Activated CD8-positive, alpha-beta memory T cell treated with anti-CD3 and anti-CD28 coated beads, Interleukin-2, amount 10 ng/mL, durations not matched to agents 7 days and 5 days (primary cell): ENCODE data around the gene SHISA9. TPM values are rescaled to one million over a fixed set of nuclear protein-coding genes. Genes with fewer than 3 reads are reported as not detected.

Experiments used
- ATAC-seq: fragments of 150-1000 bp; cut with Tn5 transposase; one replicate; pipeline ENCODE4 v1.10.0; 2021; ENCODE audit warnings: moderate library complexity
- CTCF ChIA-PET: fragments of 350-600 bp; sonication (Branson Sonifier 250); formaldehyde crosslinking; loops from one replicate; lab custom pipeline; 2021; ENCODE audit warnings: antibody characterized with exemption; lab: Charles Lee
- DNase-seq: peaks from one replicate; pipeline ENCODE4 v3.0.0-alpha.2; 2020
- H3K27ac Mint-ChIP-seq: one replicate; pipeline ENCODE4 v1.8.0; 2021; ENCODE audit warnings: mild to moderate bottlenecking, mixed read lengths
- H3K27me3 Mint-ChIP-seq: one replicate; pipeline ENCODE4 v1.8.0; 2021; ENCODE audit warnings: mixed read lengths
- H3K36me3 Mint-ChIP-seq: one replicate; pipeline ENCODE4 v1.8.0; 2021; ENCODE audit warnings: mild to moderate bottlenecking, mixed read lengths
- H3K4me1 Mint-ChIP-seq: one replicate; pipeline ENCODE4 v1.8.0; 2021; ENCODE audit warnings: mixed read lengths
- H3K4me3 Mint-ChIP-seq: one replicate; pipeline ENCODE4 v1.8.0; 2021; ENCODE audit warnings: mild to moderate bottlenecking, moderate library complexity, mixed read lengths
- H3K9me3 Mint-ChIP-seq: one replicate; pipeline ENCODE4 v1.8.0; 2022; ENCODE audit warnings: low read depth, mixed read lengths
- total RNA-seq, 2 experiments: library from RNA; stranded (reverse); gene quantifications; one replicate each; pipeline ENCODE4 v1.2.3, GENCODE V29; 2021

Gene SHISA9
- total RNA-seq, 2 experiments from 2014 or later = 0.21 TPM; not detected in 1

DNA sequence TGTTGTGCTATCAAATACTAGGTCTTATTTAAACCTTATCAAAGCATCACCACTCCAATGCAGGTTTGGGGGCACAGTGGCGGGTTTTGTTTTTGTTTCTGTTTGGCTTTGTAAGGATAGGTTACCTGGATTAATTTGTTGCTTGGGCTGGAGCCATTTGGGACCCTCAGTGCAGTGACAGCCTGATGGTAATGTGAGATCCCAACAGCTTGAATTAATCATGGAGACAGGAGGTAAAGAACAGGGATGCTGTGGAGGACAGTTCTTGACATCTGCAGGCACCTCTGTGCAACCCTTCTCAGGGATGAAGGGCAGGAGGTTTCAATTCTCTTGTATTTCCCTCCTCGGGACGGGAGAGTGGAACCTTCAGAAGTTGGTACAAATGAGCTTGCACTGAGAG, 40.5 kb downstream of the SHISA9 start:
- CTCF ChIA-PET = no interaction called here
- Mint-ChIP-seq H3K36me3 (no peaks in the 10 kb centered on the region), H3K27ac (no peak overlapping the region), H3K9me3 (no peaks in the 10 kb centered on the region), H3K4me1 (no peaks in the 10 kb centered on the region), H3K4me3 (no peak overlapping the region), H3K27me3 (no peaks in the 10 kb centered on the region)
- DNase-seq (no peak), ATAC-seq (no peak)

DNA sequence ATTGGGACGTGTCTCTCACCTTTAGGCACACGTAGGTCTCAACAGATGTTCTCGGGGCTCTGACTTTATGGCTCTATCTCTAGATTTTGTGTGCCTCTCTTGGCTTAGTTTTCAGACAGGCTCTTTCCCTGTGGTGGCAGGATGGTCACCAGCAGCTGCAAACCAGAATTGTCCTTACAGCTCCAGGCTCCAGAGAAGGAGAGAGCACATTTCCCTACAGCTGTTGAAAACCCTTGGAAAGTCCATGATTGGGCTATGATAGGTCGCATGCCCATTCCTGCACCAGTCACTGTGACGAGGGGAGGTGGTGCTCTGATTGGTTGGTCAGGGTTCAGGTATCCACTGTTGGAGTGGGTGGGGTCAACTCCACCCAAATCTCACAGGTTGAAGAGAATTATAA, 41.5 kb downstream of the SHISA9 start:
- H3K36me3 Mint-ChIP-seq = no peaks in the 10 kb centered on the region
- ATAC-seq (no peak), DNase-seq (no peak)
- no peaks in the 10 kb centered on the region for H3K27me3 Mint-ChIP-seq
- H3K9me3 Mint-ChIP-seq = no peaks in the 10 kb centered on the region
- no peaks in the 10 kb centered on the region for H3K4me1 Mint-ChIP-seq
- no peak overlapping the region for H3K27ac Mint-ChIP-seq
- no peak overlapping the region for H3K4me3 Mint-ChIP-seq
- CTCF ChIA-PET = no interaction called here

DNA sequence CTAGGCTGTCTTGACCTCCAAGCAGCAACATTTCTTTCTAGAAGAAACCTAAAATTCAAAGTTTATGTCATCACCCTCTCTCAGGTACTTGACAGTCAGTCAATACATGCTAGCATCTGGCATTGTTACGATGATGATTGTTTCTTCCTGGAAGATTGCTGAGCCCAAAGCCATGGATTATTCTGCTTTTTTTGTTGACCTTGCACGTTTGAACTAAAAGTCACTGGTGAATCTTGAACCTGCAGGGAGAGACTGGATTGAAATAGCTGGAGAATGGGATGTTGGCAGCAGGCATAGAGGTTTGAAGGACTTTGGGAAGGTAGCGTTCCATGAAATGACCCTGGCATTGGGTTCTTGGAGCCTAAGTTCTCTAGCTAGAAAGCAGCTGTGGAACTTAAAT, 42.9 kb downstream of the SHISA9 start:
- ATAC-seq (no peak), DNase-seq (no peak)
- Mint-ChIP-seq H3K4me3 (no peak overlapping the region), H3K27ac (no peak overlapping the region), H3K9me3 (no peaks in the 10 kb centered on the region), H3K36me3 (no peaks in the 10 kb centered on the region), H3K4me1 (no peaks in the 10 kb centered on the region), H3K27me3 (no peaks in the 10 kb centered on the region)
- CTCF ChIA-PET = no interaction called here

DNA sequence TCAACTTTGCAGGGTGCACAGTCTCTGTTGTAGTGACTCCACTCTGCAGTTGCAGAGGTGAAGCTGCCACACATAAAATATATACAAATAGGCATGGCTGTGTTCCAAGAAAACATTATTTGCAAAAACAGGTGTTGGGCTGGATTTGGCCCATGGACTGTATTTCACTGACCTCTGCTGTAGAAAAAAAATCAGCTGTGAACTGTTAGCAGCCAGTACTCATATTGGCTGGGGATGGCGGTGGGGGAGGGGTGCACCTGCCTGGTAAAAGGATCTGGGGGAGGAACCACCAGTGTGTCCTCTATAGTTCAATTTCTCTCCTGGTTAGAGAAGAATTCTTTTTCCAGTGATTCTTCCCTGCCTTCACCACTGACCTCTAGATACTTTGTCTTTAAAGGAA, 50.0 kb downstream of the SHISA9 start:
- no peak overlapping the region for H3K4me3 Mint-ChIP-seq
- CTCF ChIA-PET = no interaction called here
- no peaks in the 10 kb centered on the region for H3K4me1 Mint-ChIP-seq
- no peaks in the 10 kb centered on the region for H3K9me3 Mint-ChIP-seq
- H3K27me3 Mint-ChIP-seq = no peaks in the 10 kb centered on the region
- H3K27ac Mint-ChIP-seq = no peak overlapping the region
- DNase-seq = no peak
- no peak for ATAC-seq
- no peaks in the 10 kb centered on the region for H3K36me3 Mint-ChIP-seq

DNA sequence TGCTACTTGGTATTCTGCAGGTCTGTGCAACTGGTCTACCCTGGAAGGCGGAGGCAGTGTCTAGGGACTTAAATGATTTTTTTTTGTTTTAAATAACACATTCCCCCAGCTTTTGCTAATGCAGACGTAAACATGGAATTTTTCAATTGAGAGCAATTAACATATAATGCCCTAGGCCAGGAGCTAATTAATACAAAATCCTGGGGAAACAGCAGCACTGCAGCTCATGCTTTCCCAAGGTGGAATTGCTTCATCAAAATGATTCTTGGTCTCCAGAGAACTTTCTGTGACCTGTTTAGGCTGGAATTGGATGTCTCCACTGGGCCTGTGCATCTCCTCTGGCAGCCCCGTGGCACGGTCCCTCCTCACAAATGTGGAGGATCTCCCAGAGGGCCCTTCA, 50.6 kb downstream of the SHISA9 start:
- Mint-ChIP-seq H3K4me3 (no peak overlapping the region), H3K27ac (no peak overlapping the region), H3K36me3 (no peaks in the 10 kb centered on the region), H3K9me3 (no peaks in the 10 kb centered on the region), H3K27me3 (no peaks in the 10 kb centered on the region), H3K4me1 (no peaks in the 10 kb centered on the region)
- CTCF ChIA-PET = no interaction called here
- no peak for ATAC-seq
- no peak for DNase-seq

DNA sequence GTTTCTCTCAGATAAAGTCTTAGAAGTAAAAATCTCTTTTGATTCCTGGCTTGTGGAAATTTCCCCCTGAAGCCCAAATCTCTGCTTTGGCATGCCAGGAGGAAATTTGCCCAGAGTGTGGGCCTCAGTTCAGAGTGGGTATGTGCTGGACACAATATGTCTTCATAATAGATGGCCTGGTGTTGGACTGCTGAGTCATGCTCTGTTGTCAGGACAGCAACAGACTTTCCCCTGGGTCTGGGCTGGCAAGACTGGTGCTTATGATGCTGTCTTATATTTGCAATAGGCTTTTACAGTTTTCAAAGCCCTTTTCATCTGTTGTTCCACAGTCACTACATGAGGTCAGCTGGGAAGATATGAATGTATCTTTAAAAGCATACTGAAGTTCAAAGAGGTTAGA, 57.0 kb downstream of the SHISA9 start:
- DNase-seq (no peak), ATAC-seq (no peak)
- no peaks in the 10 kb centered on the region for H3K4me1 Mint-ChIP-seq
- CTCF ChIA-PET = no interaction called here
- H3K4me3 Mint-ChIP-seq = no peak overlapping the region
- H3K36me3 Mint-ChIP-seq = no peaks in the 10 kb centered on the region
- no peak overlapping the region for H3K27ac Mint-ChIP-seq
- H3K9me3 Mint-ChIP-seq = peaks cover 6% of the 10 kb centered on the region
- H3K27me3 Mint-ChIP-seq = no peaks in the 10 kb centered on the region

DNA sequence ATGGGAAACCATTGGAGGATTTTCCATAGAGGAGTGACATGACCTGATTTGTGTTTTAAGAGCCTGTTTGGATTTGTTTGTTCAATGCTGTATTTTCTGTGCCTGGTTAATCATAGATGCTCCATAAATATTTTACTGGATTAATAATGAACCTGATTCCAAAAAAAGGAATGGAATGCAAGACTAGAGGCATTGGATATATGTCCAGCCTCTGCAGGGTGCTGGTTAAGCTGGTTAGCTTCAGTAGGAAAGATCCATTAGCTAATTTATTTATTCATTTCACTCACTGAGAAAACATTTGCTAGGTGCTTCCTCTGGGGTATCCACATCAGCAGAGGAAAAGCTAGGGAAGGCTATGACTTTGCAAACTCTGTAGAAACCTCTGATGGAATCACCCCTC, 57.7 kb downstream of the SHISA9 start:
- CTCF ChIA-PET = no interaction called here
- Mint-ChIP-seq H3K27me3 (no peaks in the 10 kb centered on the region), H3K9me3 (peaks cover 6% of the 10 kb centered on the region), H3K4me1 (no peaks in the 10 kb centered on the region), H3K4me3 (no peak overlapping the region), H3K27ac (no peak overlapping the region), H3K36me3 (no peaks in the 10 kb centered on the region)
- DNase-seq (no peak), ATAC-seq (no peak)

DNA sequence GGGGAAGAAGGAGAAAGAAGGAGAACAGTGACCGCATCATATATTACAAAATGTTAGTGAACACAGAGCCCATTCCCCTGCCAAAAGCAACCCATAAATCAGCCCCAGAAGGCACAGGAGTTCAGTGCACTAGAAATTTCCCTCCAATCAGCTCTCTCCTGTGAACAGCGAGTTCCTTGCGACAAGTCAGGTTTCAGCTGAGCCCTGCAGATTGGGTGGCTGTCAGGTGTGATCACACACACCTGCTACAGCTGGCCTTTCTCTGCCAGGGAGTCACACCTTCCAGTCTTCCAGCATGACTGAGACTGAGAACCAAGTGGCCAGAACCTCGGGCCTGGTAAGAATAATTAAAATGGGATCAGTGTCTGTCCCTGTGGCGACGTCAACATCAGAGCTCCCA, 60.2 kb downstream of the SHISA9 start:
- Mint-ChIP-seq H3K36me3 (no peaks in the 10 kb centered on the region), H3K27me3 (no peaks in the 10 kb centered on the region), H3K27ac (no peak overlapping the region), H3K4me3 (no peak overlapping the region), H3K4me1 (no peaks in the 10 kb centered on the region), H3K9me3 (peaks cover 6% of the 10 kb centered on the region)
- CTCF ChIA-PET = no interaction called here
- no peak for DNase-seq
- ATAC-seq = no peak

DNA sequence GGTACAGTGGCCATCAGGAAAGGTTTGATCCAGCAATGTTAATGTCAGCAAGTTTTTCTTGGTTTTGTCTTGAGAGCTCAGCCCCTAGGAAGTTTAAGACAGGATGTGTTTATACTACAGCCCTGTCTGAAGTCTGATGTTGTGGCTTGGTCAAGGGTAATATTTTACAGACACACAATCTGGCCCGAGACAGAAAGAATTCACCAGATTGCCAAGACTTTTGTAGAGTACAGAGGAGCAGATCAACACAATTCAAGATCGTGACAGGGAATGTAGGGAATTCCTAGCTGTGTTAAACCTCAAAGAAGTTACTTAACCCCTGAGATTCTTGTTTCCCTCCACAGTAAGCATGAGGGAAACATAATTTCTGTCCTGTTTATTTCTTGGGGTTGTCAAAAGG, 63.1 kb downstream of the SHISA9 start:
- H3K36me3 Mint-ChIP-seq = no peaks in the 10 kb centered on the region
- no peak for ATAC-seq
- H3K27me3 Mint-ChIP-seq = no peaks in the 10 kb centered on the region
- no peak overlapping the region for H3K4me3 Mint-ChIP-seq
- H3K4me1 Mint-ChIP-seq = no peaks in the 10 kb centered on the region
- peaks cover 6% of the 10 kb centered on the region for H3K9me3 Mint-ChIP-seq
- DNase-seq = no peak
- no peak overlapping the region for H3K27ac Mint-ChIP-seq
- CTCF ChIA-PET = no interaction called here

DNA sequence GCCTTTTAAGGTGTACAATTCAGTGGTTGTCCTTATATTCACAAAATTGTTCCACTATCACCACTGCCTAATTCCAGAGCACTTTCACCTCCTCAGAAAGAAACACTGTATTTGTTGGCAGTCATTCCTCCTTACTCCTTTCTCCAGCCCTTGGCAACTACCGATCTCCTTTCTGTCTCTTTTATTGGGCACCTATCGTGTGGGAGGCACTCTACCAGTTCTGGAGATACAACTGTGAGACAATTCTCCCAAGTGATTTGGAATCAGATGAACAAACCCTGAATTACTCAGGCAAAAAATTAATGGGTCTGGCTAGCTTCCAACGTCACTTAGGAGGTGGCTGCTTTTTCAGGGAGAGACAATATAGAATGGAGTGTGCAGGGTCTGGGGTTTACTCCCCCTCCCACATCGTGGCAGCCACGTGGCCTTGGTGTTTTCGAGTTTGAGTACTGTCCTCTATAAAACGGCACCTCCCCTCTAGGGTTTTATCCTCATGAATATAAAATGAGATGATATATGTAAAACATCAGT, 63.9 kb downstream of the SHISA9 start:
- Mint-ChIP-seq H3K36me3 (no peaks in the 10 kb centered on the region), H3K4me3 (no peak overlapping the region), H3K27me3 (no peaks in the 10 kb centered on the region), H3K27ac (no peak overlapping the region), H3K4me1 (no peaks in the 10 kb centered on the region), H3K9me3 (peaks cover 6% of the 10 kb centered on the region)
- no peak for ATAC-seq
- CTCF ChIA-PET = no interaction called here
- DNase-seq = no peak

DNA sequence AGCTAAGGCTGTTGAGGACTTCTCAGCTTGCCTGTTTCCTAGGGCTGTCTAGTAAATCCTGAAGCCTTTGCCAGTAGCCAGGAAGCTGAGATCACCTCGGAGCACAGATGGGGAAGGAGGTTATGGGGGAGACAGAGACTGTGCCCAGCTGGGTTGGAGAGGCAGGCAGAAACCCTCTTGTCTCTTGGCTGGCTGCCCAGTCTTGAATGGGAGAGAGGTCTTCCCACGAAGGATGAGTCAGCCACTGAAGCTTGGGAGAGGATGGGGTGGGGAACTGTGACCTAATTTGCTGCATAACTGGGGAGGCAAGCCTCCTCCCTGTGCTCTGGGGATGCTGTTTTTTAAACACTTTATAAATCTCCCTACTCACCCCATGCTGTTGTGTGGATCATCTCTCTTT, 69.8 kb downstream of the SHISA9 start:
- no peaks in the 10 kb centered on the region for H3K36me3 Mint-ChIP-seq
- CTCF ChIA-PET = no interaction called here
- H3K27ac Mint-ChIP-seq = no peak overlapping the region
- no peaks in the 10 kb centered on the region for H3K9me3 Mint-ChIP-seq
- no peaks in the 10 kb centered on the region for H3K4me1 Mint-ChIP-seq
- ATAC-seq (no peak), DNase-seq (no peak)
- H3K4me3 Mint-ChIP-seq = no peak overlapping the region
- H3K27me3 Mint-ChIP-seq = no peaks in the 10 kb centered on the region

DNA sequence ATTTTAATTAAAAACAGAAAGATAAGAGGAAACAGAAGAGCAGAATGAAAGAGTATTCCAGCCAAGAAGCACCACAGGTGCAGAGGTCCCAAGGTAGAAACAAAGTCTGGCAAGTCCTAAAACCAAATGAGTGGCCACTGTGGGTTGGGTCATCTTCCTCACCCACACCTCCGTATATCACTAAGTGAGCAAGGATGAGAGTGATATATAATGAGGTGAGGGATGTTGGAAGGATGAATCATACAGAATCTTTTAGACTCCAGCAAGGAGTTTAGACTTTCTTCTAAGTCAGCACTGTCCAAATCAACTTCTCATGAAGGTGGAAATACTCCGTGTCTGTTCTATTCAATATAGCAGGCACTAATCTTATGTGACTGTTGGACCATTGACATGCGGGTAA, 70.8 kb downstream of the SHISA9 start:
- no peak for DNase-seq
- Mint-ChIP-seq H3K4me1 (no peaks in the 10 kb centered on the region), H3K27me3 (no peaks in the 10 kb centered on the region), H3K4me3 (no peak overlapping the region), H3K9me3 (no peaks in the 10 kb centered on the region), H3K36me3 (no peaks in the 10 kb centered on the region), H3K27ac (no peak overlapping the region)
- CTCF ChIA-PET = no interaction called here
- ATAC-seq = no peak

DNA sequence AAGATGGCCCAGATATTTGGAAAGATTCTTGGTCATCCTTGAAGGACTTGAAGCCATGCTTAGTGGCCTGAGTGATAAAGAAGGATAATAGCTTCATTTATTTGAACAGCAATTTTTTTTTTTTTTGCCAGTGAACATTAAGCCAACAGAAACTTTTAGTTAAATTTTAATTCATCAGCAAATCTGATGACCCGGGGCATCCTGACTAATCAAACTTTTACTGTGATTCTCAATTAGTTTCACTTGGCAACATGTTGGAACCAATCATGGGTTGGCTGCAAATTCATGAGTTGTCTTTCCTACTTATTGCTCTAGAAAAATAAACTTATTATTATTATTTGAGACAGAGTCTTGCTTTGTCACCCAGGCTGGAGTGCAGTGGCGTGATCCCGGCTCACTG, 74.4 kb downstream of the SHISA9 start:
- no peaks in the 10 kb centered on the region for H3K4me1 Mint-ChIP-seq
- H3K27me3 Mint-ChIP-seq = no peaks in the 10 kb centered on the region
- CTCF ChIA-PET = no interaction called here
- no peaks in the 10 kb centered on the region for H3K36me3 Mint-ChIP-seq
- DNase-seq (no peak), ATAC-seq (no peak)
- H3K27ac Mint-ChIP-seq = no peak overlapping the region
- H3K4me3 Mint-ChIP-seq = no peak overlapping the region
- H3K9me3 Mint-ChIP-seq = no peaks in the 10 kb centered on the region

DNA sequence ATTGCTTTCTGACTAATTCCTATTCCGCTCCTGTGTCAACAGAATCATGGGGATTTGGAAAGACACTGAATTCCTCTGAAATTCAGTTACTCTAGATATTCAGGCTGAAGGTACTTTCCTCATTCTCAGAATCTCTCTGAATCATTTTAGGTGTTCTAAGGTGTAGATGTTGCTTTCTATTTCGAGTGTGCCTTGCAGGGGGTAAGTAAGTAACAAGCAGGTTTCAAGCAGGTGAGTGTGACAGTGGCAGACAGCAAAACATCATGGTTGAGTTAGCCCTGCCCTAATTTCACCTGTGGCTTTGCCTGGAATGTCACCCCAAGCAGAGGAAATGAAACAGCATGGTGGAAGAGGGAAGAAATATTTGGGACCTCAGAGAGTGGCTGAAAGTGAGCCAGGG, 75.1 kb downstream of the SHISA9 start:
- Mint-ChIP-seq H3K27ac (no peak overlapping the region), H3K4me3 (no peak overlapping the region), H3K27me3 (no peaks in the 10 kb centered on the region), H3K36me3 (no peaks in the 10 kb centered on the region), H3K9me3 (no peaks in the 10 kb centered on the region), H3K4me1 (no peaks in the 10 kb centered on the region)
- ATAC-seq (no peak), DNase-seq (no peak)
- CTCF ChIA-PET = no interaction called here

DNA sequence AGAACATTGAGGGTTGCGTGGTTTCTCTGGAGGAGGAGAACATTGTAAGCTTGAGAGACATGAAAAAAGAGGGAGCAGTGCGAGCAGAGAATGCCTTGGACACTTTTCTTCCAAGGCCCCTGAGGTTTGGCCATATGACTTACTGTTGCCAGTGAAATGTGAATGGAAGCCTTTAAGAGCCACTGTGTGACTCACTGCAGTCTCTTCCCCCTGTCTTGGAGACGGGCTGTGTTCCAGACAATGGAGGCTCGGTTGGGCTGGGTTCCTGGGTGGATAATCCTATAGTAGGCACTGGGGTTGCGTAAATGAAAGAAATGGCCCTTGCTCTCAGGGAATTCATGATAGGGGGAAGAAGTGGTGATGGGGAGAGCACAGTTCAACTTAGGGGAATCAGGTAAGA, 75.5 kb downstream of the SHISA9 start:
- Mint-ChIP-seq H3K4me1 (no peaks in the 10 kb centered on the region), H3K9me3 (no peaks in the 10 kb centered on the region), H3K36me3 (no peaks in the 10 kb centered on the region), H3K27me3 (no peaks in the 10 kb centered on the region), H3K4me3 (no peak overlapping the region), H3K27ac (no peak overlapping the region)
- ATAC-seq (no peak), DNase-seq (no peak)
- CTCF ChIA-PET = no interaction called here
